ENCODE data around the gene ERICH4.
"Not testable (repeated sequence)": the region's sequence is repeated elsewhere in the genome, so short reads cannot be mapped to it uniquely, and the experiment has no call there.

The ERICH4 gene

GRCh38 chr19:41478875-41479756 is 36.2 kb downstream of the ERICH4 start:
- DNase-seq (ENCODE audit: low read depth), result no peak

GRCh38 chr19:41479757-41480191 is 36.8 kb downstream of the ERICH4 start:
- DNase-seq (ENCODE audit: low read depth), result no peak

- no peak for DNase-seq (ENCODE audit: low read depth)
Observed at GRCh38 chr19:41480336-41480735, 37.4 kb downstream of the ERICH4 start.

GRCh38 chr19:41484822-41485221 is 41.9 kb downstream of the ERICH4 start:
- no peak for DNase-seq (ENCODE audit: low read depth)

- not testable (repeated sequence) for DNase-seq (ENCODE audit: low read depth)
Observed at GRCh38 chr19:41486953-41487352, 44.0 kb downstream of the ERICH4 start.

- no peak for DNase-seq (ENCODE audit: low read depth)
Observed at GRCh38 chr19:41492843-41493242, 49.9 kb downstream of the ERICH4 start.
